Esophagus (tissue), 2 donors: ENCODE data around the gene AGMAT. TPM values are rescaled to one million over a fixed set of nuclear protein-coding genes. Genes with fewer than 3 reads are reported as not detected.
A peak's percentile ranks its signal among the peaks of the same experiment; 100 is the strongest.

Source experiments
- H3K27ac ChIP-seq, 2 donors: one replicate each; pipeline ENCODE4 v1.5.1; 2013; ENCODE audit warnings: low read depth in 2 of 2, mild to moderate bottlenecking in 2 of 2, inconsistent platforms in 1 of 2, low read length in 1 of 2, moderate library complexity in 1 of 2
- H3K27me3 ChIP-seq, 2 donors: one replicate each; pipeline ENCODE4 v1.6.1; 2013; ENCODE audit warnings: low read length in 2 of 2, control low read depth in 1 of 2, mild to moderate bottlenecking in 1 of 2; ENCODE audit not compliant: insufficient read depth in 2 of 2, control insufficient read depth in 1 of 2
- H3K36me3 ChIP-seq, 2 donors: one replicate each; pipeline ENCODE4 v1.6.1; 2013; ENCODE audit warnings: low read length in 1 of 2; ENCODE audit not compliant: control insufficient read depth in 2 of 2, insufficient read depth in 2 of 2
- H3K4me1 ChIP-seq, 2 donors: one replicate each; pipeline ENCODE4 v1.6.1; 2013; ENCODE audit warnings: low read length in 1 of 2; ENCODE audit not compliant: control insufficient read depth in 2 of 2, insufficient read depth in 2 of 2
- H3K4me3 ChIP-seq, 2 donors: one replicate each; pipeline ENCODE4 v1.5.1; 2013; ENCODE audit warnings: low read length in 2 of 2, mild to moderate bottlenecking in 2 of 2, low read depth in 1 of 2, moderate library complexity in 1 of 2
- H3K9me3 ChIP-seq, 2 donors: one replicate each; pipeline ENCODE4 v1.6.1; 2013; ENCODE audit warnings: mild to moderate bottlenecking in 2 of 2, low read depth in 1 of 2, low read length in 1 of 2, moderate library complexity in 1 of 2; ENCODE audit not compliant: control insufficient read depth in 2 of 2, insufficient read depth in 1 of 2
- WGBS, 2 donors: extraction: QIAGEN DNeasy Blood & Tissue Kit; methylation state at CpG; one replicate each; pipeline ENCODE4 v1.1.7; 2013; 5-methylcytosine and 5-hydroxymethylcytosine counted together
- polyA plus RNA-seq, 2 donors: library from polyadenylated mRNA; stranded (reverse); fragments of 200-250 nt; gene quantifications; one replicate each; pipeline ENCODE4 v1.2.3, GENCODE V29; 2013
- donor health status: healthy with polysubstance abuse.
- donor health status: Bipolar disorder and iron deficiency.

Gene AGMAT
- polyA plus RNA-seq, 2 donors = 0.16 to 0.27 TPM

DNA sequence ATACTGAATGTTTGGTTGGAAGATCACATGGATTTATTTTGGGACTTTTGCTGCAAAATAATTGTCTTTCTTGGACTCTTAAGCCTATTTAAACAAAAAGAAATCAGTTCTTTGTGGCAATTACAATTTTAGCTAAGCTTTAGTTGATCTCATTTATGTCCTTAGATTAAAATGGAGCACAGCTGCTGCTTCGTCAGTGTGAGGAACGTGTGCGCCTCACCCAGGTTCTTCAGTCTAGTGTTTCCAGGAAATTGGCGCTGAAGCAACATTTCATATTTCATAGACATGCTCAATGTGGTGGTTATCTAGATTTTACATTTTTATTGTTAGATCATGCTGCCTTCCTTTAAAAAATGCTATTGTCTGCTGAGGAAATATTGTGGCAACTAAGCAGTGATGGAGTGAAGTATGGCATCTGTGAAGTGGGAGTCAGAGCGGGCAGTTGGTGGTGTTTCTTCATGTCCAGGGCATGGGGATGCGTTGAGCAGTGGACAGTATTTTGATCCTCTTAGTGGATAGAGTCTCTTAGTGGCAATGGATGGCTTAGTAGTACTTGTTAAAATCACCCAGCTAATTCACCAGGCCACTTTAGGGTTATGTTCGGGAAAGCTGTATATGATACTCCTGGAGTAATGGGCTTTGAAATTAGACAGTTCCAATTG is 38.0 kb upstream of the AGMAT start:
- Histone ChIP-seq H3K36me3 (no peaks in the 10 kb centered on the region), H3K27ac (peak overlapping the region; percentile 1 to 67), H3K4me3 (no peak overlapping the region), H3K9me3 (no peaks in the 10 kb centered on the region), H3K4me1 (peaks cover 0 to 1% of the 10 kb centered on the region in 2 donors), H3K27me3 (no peaks in the 10 kb centered on the region)
- whole genome bisulfite sequencing, 2 donors = 82 to 83% methylated on average over 7 of the region's 7 CpGs

DNA sequence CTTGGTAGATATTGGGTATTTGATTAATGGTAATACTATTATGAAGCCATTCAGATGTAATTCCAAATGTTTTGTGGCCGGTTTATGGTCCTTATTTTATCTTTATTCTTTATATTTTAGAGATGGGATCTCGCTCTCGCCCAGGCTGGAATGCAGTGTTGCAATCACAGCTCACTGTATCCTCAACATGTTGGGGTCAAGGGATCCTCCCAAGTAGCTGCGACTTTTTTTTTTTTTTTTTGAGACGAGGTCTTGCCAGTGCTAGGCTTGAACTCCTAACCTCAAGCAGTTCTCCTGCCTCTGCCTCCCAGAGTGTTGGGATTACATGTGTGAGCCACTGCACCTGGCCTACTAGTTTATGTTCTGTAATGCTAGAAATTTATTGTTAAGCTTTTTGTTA is 37.1 kb upstream of the AGMAT start:
- H3K9me3 ChIP-seq = no peaks in the 10 kb centered on the region
- WGBS, 2 donors = 68 to 69% methylated on average over 5 of the region's 5 CpGs
- H3K27me3 ChIP-seq = no peaks in the 10 kb centered on the region
- H3K4me3 ChIP-seq = peak overlapping the region in 1 of 2 donors; percentile 3
- peaks cover 0 to 1% of the 10 kb centered on the region in 2 donors for H3K4me1 ChIP-seq
- no peaks in the 10 kb centered on the region for H3K36me3 ChIP-seq
- peak overlapping the region; percentile 38 to 60 for H3K27ac ChIP-seq

DNA sequence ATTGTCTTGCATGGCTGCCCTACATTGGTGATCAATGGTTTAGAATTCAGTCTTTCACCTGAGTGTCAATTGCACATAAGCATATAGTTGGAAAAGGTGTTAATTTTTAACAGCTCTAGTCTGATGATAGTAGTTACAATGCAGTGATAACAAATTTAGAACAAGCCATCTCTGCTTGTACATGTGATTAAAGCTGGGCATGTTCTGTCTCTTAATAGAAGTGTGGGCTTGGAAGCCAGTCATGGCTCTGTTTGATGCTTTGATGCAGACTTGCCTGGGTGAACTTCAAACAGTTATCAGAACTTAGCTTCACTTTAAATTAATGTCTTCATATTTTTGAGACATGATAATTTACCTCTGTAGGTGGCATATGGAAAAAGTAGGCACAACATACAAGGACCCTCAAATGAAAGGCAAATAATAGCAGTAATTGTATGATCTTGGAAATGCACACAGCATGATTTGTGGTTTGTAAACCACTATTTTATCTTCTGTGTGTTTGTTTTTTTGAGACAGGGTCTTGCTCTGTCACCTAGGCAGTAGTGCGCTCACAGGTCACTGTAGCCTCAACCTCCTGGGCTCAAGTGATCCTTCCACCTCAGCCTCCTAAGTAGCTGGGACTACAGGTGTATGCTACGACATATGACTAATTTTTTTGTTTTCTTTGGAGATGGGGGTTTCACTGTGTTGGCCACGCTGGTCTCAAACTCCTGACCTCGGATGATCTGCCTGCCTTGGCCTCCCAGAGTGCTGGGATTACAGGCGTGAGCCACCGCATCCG is 36.2 kb upstream of the AGMAT start:
- no peaks in the 10 kb centered on the region for H3K27me3 ChIP-seq
- no peak overlapping the region for H3K4me3 ChIP-seq
- peak overlapping the region in 1 of 2 donors; percentile 63 for H3K27ac ChIP-seq
- no peaks in the 10 kb centered on the region for H3K36me3 ChIP-seq
- no peaks in the 10 kb centered on the region for H3K9me3 ChIP-seq
- peaks cover 0 to 1% of the 10 kb centered on the region in 2 donors for H3K4me1 ChIP-seq
- WGBS, 2 donors = 94 to 97% methylated on average over 7 of the region's 7 CpGs

DNA sequence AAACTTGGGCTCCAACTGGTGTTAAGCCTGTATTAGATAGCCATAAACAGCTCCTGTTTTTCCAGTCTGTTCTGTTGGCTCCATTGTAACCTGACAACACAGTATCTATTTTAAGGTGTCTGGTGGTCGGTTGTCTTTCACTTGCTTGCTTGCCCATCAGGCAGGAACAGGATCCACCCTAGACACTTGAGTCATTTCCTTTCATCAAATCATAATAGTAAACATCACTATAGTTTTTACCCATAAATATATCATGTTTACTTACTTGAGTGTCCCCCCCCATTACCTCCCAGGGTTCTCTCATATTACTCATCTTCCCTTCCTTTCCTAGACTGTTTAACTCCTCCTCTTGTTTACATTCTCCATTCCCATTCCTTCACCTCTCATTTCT is 35.3 kb upstream of the AGMAT start:
- Histone ChIP-seq H3K4me3 (peak overlapping the region in 1 of 2 donors; percentile 99), H3K27ac (peak overlapping the region; percentile 65 to 85), H3K36me3 (no peaks in the 10 kb centered on the region), H3K9me3 (no peaks in the 10 kb centered on the region), H3K27me3 (no peaks in the 10 kb centered on the region), H3K4me1 (peaks cover 0 to 1% of the 10 kb centered on the region in 2 donors)
- WGBS, 2 donors = 20 to 24% methylated on average over 1 of the region's 1 CpG

DNA sequence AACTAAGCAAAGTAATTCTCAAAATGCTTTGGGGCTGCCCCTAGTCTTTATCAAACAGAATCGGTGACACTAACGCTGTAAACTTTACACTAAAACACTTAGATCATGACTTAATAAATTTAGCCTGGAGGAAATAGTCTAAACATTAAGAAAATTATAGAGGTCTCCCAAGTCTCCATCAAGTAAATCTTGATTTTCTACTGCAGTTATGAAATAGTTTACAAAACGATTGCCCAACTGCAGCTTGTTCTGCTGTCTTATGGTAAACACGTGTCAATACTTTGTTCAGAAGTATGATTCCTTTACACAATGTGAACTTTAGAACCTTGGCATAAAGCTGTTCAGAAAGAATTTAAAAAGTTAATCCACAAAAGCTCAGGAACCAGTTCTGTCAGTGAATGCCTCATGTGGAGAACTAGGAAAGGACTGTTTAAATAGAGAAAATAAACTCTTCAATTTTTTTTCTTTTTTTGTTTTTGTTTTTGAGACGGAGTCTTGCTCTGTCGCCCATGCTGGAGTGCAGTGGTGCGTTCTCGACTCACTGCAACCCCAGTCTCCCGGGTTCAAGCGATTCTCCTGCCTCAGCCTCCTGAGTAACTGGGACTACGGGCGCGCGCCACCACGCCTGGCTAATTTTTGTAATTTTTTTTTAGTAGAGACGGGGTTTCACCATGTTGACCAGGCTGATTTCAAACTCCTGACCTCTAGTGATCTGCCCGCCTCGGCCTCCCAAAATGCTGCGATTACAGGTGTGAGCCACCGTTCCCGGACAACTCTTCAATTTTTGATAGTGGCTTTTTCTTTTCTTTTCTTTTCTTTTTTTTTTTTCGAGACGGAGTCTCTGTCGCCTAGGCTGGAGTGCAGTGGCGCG is 34.0 kb upstream of the AGMAT start:
- Histone ChIP-seq H3K27ac (peak overlapping the region; percentile 91 to 100), H3K36me3 (no peaks in the 10 kb centered on the region), H3K4me1 (peaks cover 0 to 1% of the 10 kb centered on the region in 2 donors), H3K4me3 (peak overlapping the region; percentile 98 to 99), H3K9me3 (no peaks in the 10 kb centered on the region), H3K27me3 (no peaks in the 10 kb centered on the region)
- 65 to 67% methylated on average over 26 of the region's 26 CpGs for WGBS, 2 donors

DNA sequence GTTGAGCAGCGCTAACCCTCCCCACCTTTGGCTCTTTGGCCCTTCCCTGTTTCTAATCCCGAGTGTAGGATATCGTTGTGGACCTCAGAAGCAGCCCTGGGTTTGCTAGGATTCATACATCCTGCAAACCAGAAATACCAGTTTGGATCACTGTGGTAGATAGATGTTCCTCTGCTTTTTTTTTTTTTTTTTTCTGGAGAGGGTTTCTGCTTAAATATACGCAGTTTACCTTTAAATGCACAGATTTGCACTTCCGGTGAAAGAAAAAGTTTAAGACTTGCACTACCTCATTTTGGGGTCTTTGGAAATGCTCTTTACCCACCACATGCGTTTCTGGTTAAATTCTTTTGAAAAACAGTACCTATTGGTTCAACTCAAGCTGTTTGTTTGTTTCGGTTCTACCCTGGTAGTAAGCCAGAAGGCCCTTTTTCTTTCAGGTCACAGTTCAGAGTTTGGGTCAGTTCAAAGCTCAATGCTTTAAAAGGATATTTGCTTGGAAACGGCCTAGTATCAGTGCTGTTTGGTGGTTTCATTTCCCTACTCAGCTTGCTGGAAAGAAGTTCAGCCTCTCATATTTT is 33.3 kb upstream of the AGMAT start:
- peaks cover 0 to 1% of the 10 kb centered on the region in 2 donors for H3K4me1 ChIP-seq
- WGBS, 2 donors = 0 to 1% methylated on average over 8 of the region's 8 CpGs

DNA sequence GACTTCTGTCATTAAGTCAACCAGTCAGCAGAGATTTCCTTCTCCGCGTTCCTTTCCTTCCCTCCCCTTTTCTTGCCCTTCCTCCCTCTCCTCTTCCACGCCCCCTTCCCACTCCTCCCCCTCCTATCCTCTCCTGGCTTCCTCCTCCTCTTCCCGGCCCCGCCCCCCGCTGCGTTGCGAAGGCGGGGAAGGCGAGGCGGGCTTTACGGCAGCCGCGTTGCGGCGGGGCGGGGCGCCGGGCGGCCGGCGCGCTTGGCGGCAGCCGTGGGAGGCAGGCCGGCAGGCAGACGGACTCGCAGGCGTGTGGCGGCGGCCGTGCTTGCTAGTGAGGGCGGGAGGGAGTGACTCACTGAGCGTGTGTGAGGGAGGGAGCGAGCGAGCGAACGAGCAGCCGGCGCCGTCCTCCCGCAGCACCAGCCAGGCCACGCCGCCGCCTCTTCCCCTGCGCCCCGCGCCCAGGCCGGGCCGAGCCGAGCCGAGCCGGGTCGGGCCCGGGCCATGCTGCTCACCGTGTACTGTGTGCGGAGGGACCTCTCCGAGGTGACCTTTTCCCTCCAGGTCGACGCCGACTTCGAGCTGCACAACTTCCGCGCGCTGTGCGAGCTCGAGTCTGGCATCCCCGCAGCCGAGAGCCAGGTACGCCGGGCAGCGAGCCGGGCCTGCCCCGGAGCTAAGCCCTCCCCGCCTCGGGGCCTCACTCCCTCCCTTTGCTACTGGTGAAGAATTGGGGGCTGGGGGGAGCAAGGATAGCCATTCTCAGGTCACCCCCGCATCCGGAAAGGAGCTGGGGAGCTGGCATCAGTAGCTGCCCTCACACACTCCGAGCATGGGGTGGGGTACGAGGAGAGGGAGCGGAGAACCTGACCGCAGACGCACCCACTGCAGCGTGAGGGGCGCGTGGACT is 32.6 kb upstream of the AGMAT start, which contains the start of gene DDI2:
Gene DDI2, plus strand, starts transcription at position 286 of the 904 bp plus-strand sequence. Its CDS starts 213 bp downstream, at position 499.
- Histone ChIP-seq H3K4me3 (peak within 1 kb of the TSS; percentile 98 to 99), H3K4me1 (peaks cover 0 to 1% of the 10 kb centered on the region in 2 donors), H3K36me3 (no peaks in the 10 kb centered on the region), H3K9me3 (no peaks in the 10 kb centered on the region), H3K27me3 (no peaks in the 10 kb centered on the region), H3K27ac (peak within 1 kb of the TSS; percentile 100)
- 0% methylated on average over 69 to 86 of the region's 86 CpGs for WGBS, 2 donors

More for the DNA sequence above, 33.3 kb upstream of the AGMAT start:
- H3K27me3 ChIP-seq = no peaks in the 10 kb centered on the region
- H3K4me3 ChIP-seq = peak overlapping the region; percentile 98 to 99
- no peaks in the 10 kb centered on the region for H3K36me3 ChIP-seq
- no peaks in the 10 kb centered on the region for H3K9me3 ChIP-seq
- H3K27ac ChIP-seq = peak overlapping the region; percentile 100

DNA sequence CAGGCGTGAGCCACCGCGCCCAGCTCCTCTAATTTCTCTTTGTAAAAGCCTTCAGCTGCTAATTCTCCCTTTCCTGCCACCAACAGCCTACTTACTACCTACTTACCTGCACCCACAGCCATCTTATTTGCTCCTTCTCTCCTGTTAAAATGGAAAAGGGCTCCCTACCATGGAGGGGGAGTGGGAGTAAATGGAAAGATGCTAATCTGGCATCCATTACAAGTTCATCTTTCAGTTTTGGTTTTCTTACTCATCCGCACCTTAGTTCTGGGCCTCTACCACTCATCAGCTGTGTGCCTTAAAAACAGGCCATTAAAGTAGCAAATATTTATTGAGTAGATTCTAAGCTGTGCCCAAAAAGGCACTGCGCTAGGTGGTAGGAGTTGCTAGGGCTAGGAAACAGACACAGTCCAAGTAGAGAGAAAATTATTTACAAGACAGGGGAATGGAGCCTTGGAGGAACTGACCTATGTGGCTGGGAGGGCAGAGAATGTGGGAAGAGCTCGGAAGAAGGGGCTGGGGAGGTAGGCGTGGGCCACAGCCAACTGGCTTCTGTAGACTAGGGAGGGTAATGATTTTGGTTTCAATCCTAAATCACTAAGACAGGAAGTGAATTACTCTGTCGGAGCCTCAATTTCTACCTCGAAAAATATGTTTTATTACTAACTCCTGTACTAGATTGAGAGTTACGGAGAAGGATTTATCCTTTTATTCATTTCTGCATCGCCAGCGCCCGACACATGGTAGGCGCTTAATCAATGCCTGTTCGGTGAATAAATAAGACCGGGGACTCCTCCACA is 31.7 kb upstream of the AGMAT start:
- no peaks in the 10 kb centered on the region for H3K9me3 ChIP-seq
- no peaks in the 10 kb centered on the region for H3K27me3 ChIP-seq
- peak overlapping the region; percentile 98 to 99 for H3K4me3 ChIP-seq
- H3K4me1 ChIP-seq = peaks cover 0 to 1% of the 10 kb centered on the region in 2 donors
- no peaks in the 10 kb centered on the region for H3K36me3 ChIP-seq
- peak overlapping the region; percentile 86 to 100 for H3K27ac ChIP-seq
- WGBS, 2 donors = 24 to 25% methylated on average over 16 of the region's 16 CpGs
